Measurements from ENCODE around the gene KIAA1328.

DNA sequence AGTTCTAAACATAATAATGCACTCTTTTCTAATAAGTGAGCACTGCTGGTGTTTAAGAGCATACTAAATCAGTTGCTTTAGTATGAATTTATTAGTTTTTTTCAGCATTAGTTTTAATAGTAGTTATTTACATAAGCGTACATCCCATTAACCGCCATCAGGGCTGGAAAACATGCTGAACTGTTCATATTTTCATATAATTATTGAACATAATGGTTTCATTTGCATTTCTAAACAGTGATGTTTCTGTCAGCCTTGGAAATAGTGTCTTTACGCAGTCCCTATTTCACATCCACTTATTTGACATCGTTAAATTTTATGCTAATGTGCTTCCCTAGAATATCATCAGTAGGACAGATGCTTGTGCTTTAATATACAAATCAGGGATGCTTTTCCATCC, 71.5 kb downstream of the KIAA1328 start:
- no peak for TF ChIP-seq FOSL2 (IDR thresholded peaks at IDR 0.05; ENCODE audit: borderline replicate concordance, low read depth)
- TF ChIP-seq, protein P1, sequence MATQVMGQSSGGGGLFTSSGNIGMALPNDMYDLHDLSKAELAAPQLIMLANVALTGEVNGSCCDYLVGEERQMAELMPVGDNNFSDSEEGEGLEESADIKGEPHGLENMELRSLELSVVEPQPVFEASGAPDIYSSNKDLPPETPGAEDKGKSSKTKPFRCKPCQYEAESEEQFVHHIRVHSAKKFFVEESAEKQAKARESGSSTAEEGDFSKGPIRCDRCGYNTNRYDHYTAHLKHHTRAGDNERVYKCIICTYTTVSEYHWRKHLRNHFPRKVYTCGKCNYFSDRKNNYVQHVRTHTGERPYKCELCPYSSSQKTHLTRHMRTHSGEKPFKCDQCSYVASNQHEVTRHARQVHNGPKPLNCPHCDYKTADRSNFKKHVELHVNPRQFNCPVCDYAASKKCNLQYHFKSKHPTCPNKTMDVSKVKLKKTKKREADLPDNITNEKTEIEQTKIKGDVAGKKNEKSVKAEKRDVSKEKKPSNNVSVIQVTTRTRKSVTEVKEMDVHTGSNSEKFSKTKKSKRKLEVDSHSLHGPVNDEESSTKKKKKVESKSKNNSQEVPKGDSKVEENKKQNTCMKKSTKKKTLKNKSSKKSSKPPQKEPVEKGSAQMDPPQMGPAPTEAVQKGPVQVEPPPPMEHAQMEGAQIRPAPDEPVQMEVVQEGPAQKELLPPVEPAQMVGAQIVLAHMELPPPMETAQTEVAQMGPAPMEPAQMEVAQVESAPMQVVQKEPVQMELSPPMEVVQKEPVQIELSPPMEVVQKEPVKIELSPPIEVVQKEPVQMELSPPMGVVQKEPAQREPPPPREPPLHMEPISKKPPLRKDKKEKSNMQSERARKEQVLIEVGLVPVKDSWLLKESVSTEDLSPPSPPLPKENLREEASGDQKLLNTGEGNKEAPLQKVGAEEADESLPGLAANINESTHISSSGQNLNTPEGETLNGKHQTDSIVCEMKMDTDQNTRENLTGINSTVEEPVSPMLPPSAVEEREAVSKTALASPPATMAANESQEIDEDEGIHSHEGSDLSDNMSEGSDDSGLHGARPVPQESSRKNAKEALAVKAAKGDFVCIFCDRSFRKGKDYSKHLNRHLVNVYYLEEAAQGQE (IDR thresholded peaks at IDR 0.05; ENCODE audit: low read depth, low read length): no peak
- TF ChIP-seq, protein P2, sequence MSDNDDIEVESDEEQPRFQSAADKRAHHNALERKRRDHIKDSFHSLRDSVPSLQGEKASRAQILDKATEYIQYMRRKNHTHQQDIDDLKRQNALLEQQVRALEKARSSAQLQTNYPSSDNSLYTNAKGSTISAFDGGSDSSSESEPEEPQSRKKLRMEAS (IDR thresholded peaks at IDR 0.05; ENCODE audit: low read depth): no peak
- TF ChIP-seq JUND (IDR thresholded peaks at IDR 0.05): no peak
- no peak for TF ChIP-seq NRF1 (IDR thresholded peaks at IDR 0.05; ENCODE audit: low read depth, low read length)
- no peak for TF ChIP-seq POLR2AphosphoS5 (IDR thresholded peaks at IDR 0.05; ENCODE audit: low read depth, low read length)
- TF ChIP-seq TEAD4 (IDR thresholded peaks at IDR 0.05; ENCODE audit: borderline replicate concordance, insufficient read depth): no peak
- TF ChIP-seq EZH2phosphoT487 (IDR thresholded peaks at IDR 0.05; ENCODE audit: borderline replicate concordance, low read depth): no peak
- TF ChIP-seq, protein P3, sequence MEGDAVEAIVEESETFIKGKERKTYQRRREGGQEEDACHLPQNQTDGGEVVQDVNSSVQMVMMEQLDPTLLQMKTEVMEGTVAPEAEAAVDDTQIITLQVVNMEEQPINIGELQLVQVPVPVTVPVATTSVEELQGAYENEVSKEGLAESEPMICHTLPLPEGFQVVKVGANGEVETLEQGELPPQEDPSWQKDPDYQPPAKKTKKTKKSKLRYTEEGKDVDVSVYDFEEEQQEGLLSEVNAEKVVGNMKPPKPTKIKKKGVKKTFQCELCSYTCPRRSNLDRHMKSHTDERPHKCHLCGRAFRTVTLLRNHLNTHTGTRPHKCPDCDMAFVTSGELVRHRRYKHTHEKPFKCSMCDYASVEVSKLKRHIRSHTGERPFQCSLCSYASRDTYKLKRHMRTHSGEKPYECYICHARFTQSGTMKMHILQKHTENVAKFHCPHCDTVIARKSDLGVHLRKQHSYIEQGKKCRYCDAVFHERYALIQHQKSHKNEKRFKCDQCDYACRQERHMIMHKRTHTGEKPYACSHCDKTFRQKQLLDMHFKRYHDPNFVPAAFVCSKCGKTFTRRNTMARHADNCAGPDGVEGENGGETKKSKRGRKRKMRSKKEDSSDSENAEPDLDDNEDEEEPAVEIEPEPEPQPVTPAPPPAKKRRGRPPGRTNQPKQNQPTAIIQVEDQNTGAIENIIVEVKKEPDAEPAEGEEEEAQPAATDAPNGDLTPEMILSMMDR (IDR thresholded peaks at IDR 0.05): no peak

Measured in SK-N-SH (cell line).